ENCODE data around the gene PIGC.
A peak's percentile ranks its signal among the peaks of the same experiment; 100 is the strongest.

The PIGC gene

GRCh38 chr1:172443666-172444453 lies at the start of gene PIGC:
Gene PIGC, minus strand, starts transcription at chr1:172444069. Its CDS starts 1,447 bp downstream, at chr1:172442622.
- H3K27ac ChIP-seq: peak within 1 kb of the TSS; percentile 79
- peak; percentile 94 for TF ChIP-seq CTCF (conservative IDR thresholded peaks at IDR 0.05)
- TF ChIP-seq ZFX (IDR thresholded peaks at IDR 0.05): peak; percentile 49

- TF ChIP-seq ZFX (IDR thresholded peaks at IDR 0.05) (no peak), CTCF (conservative IDR thresholded peaks at IDR 0.05) (no peak)
- no peak overlapping the region for H3K27ac ChIP-seq
Measured at GRCh38 chr1:172492421-172492820, 48.6 kb upstream of the PIGC start.

GRCh38 chr1:172489847-172490246 lies 46.0 kb upstream of the PIGC start:
- TF ChIP-seq CTCF (conservative IDR thresholded peaks at IDR 0.05) (no peak), ZFX (IDR thresholded peaks at IDR 0.05) (no peak)
- no peak overlapping the region for H3K27ac ChIP-seq

- no peak overlapping the region for H3K27ac ChIP-seq
- TF ChIP-seq CTCF (conservative IDR thresholded peaks at IDR 0.05) (no peak), ZFX (IDR thresholded peaks at IDR 0.05) (no peak)
Measured at GRCh38 chr1:172488393-172488792, 44.5 kb upstream of the PIGC start.

- TF ChIP-seq ZFX (IDR thresholded peaks at IDR 0.05): no peak
- TF ChIP-seq CTCF (conservative IDR thresholded peaks at IDR 0.05): no peak
- H3K27ac ChIP-seq: no peak overlapping the region
Measured at GRCh38 chr1:172487550-172487949, 43.7 kb upstream of the PIGC start.

GRCh38 chr1:172486805-172487454 lies 43.1 kb upstream of the PIGC start:
- no peak overlapping the region for H3K27ac ChIP-seq
- no peak for TF ChIP-seq ZFX (IDR thresholded peaks at IDR 0.05)
- no peak for TF ChIP-seq CTCF (conservative IDR thresholded peaks at IDR 0.05)

- H3K27ac ChIP-seq: no peak overlapping the region
- no peak for TF ChIP-seq ZFX (IDR thresholded peaks at IDR 0.05)
- no peak for TF ChIP-seq CTCF (conservative IDR thresholded peaks at IDR 0.05)
Measured at GRCh38 chr1:172485626-172486025, 41.8 kb upstream of the PIGC start.
